ENCODE results near the gene RNASEL. TPM values are rescaled to one million over a fixed set of nuclear protein-coding genes. Genes with fewer than 3 reads are reported as not detected.
"Not testable (repeated sequence)": the region's sequence is repeated elsewhere in the genome, so short reads cannot be mapped to it uniquely, and the experiment has no call there.

Gene RNASEL
- total RNA-seq, 1 experiment from 2014 or later, result 7.0 TPM

DNA sequence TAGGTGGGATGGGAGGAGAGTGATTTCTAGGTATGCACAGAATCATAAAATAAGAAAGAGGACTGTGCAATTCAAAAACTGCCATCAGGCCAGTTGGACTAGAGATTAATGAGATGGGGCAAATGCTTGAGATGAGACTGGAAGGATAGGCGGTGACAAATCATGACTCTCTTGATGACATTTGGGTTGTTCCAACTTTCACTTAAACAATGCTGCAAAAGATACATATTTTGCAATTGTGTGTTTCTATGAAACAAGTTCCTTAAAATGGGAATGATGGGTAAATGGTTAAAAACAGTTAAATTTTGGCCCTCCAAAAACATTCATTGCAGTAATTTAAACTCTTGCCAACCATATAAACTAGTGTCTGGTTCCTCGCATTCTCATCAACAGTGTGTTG is 55.2 kb downstream of the RNASEL start:
- no TSS peak for BruUV-seq (replicated peaks)
- Mint-ChIP-seq H3K27me3 (ENCODE audit: unreplicated experiment) (peaks cover 84% of the 10 kb centered on the region), H3K36me3 (ENCODE audit: insufficient read depth, unreplicated experiment) (no peaks in the 10 kb centered on the region), H3K4me1 (ENCODE audit: low read depth, unreplicated experiment) (no peaks in the 10 kb centered on the region), H3K27ac (ENCODE audit: unreplicated experiment) (no peak overlapping the region), H3K4me3 (ENCODE audit: low read depth, unreplicated experiment) (no peak overlapping the region), H3K9me3 (ENCODE audit: low read depth, unreplicated experiment) (no peaks in the 10 kb centered on the region)
- CTCF ChIA-PET, result no interaction called here
- intact Hi-C loops (cut with micrococcal nuclease; ENCODE audit: unreplicated experiment), result no loop called here
- no peak for DNase-seq
- TF ChIP-seq CTCF (IDR thresholded peaks at IDR 0.05; ENCODE audit: unreplicated experiment), result no peak

GRCh38 chr1:182528206-182528605 is 60.9 kb downstream of the RNASEL start:
- H3K4me1 Mint-ChIP-seq (ENCODE audit: low read depth, unreplicated experiment); CTCF ChIA-PET; H3K9me3 Mint-ChIP-seq (ENCODE audit: low read depth, unreplicated experiment); H3K4me3 Mint-ChIP-seq (ENCODE audit: low read depth, unreplicated experiment); DNase-seq; intact Hi-C loops (cut with micrococcal nuclease; ENCODE audit: unreplicated experiment); H3K27ac Mint-ChIP-seq (ENCODE audit: unreplicated experiment); H3K36me3 Mint-ChIP-seq (ENCODE audit: insufficient read depth, unreplicated experiment); BruUV-seq (replicated peaks): not testable (repeated sequence)
- peaks cover 63% of the 10 kb centered on the region for H3K27me3 Mint-ChIP-seq (ENCODE audit: unreplicated experiment)

GRCh38 chr1:182527680-182528079 is 61.4 kb downstream of the RNASEL start:
- no peaks in the 10 kb centered on the region for H3K4me1 Mint-ChIP-seq (ENCODE audit: low read depth, unreplicated experiment)
- BruUV-seq (replicated peaks), result no TSS peak
- intact Hi-C loops (cut with micrococcal nuclease; ENCODE audit: unreplicated experiment), result no loop called here
- peaks cover 60% of the 10 kb centered on the region for H3K27me3 Mint-ChIP-seq (ENCODE audit: unreplicated experiment)
- TF ChIP-seq CTCF (IDR thresholded peaks at IDR 0.05; ENCODE audit: unreplicated experiment), result no peak
- no peak overlapping the region for H3K4me3 Mint-ChIP-seq (ENCODE audit: low read depth, unreplicated experiment)
- no peak overlapping the region for H3K27ac Mint-ChIP-seq (ENCODE audit: unreplicated experiment)
- DNase-seq, result no peak
- CTCF ChIA-PET, result no interaction called here
- H3K9me3 Mint-ChIP-seq (ENCODE audit: low read depth, unreplicated experiment), result no peaks in the 10 kb centered on the region
- no peaks in the 10 kb centered on the region for H3K36me3 Mint-ChIP-seq (ENCODE audit: insufficient read depth, unreplicated experiment)

DNA sequence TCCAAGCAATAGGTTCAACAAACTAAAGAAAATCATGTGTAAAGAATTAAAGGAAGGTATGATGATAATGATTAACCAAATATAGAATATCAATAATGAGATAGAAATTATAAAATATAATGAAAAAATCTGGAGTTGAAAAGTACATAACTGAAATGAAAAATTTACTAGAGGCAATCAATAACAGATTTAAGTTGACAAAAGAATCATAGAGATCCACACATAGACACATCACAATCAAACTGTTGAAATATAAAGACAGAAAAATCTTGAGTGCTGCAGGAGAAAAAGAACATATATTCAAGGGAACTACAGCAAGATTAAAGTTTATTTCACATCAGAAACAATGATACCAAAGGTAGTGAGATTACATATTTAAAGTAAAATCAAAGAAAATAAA is 63.7 kb downstream of the RNASEL start:
- Mint-ChIP-seq H3K9me3 (ENCODE audit: low read depth, unreplicated experiment) (no peaks in the 10 kb centered on the region), H3K27ac (ENCODE audit: unreplicated experiment) (no peak overlapping the region), H3K36me3 (ENCODE audit: insufficient read depth, unreplicated experiment) (no peaks in the 10 kb centered on the region), H3K4me3 (ENCODE audit: low read depth, unreplicated experiment) (no peak overlapping the region), H3K27me3 (ENCODE audit: unreplicated experiment) (peaks cover 36% of the 10 kb centered on the region), H3K4me1 (ENCODE audit: low read depth, unreplicated experiment) (no peaks in the 10 kb centered on the region)
- no peak for TF ChIP-seq CTCF (IDR thresholded peaks at IDR 0.05; ENCODE audit: unreplicated experiment)
- no TSS peak for BruUV-seq (replicated peaks)
- no peak for DNase-seq
- intact Hi-C loops (cut with micrococcal nuclease; ENCODE audit: unreplicated experiment), result no loop called here
- CTCF ChIA-PET, result no interaction called here

Other genes starting within 250 kb of the RNASEL start
- gene GLUL, start 197.5 kb downstream of the RNASEL start, total RNA-seq (2022), result 139 and 188 TPM in 2 replicates
- not detected in 2 replicates for gene TEDDM1, start 188.6 kb downstream of the RNASEL start, total RNA-seq (2022)
- not detected in 2 replicates for gene RGSL1, start 139.1 kb downstream of the RNASEL start, total RNA-seq (2022)
- 1.2 and 1.7 TPM in 2 replicates for gene RGS16, start 15.1 kb upstream of the RNASEL start, total RNA-seq (2022)
- gene RGS8, start 95.3 kb upstream of the RNASEL start, total RNA-seq (2022), result not detected in 2 replicates
- 5.0 and 6.9 TPM in 2 replicates for gene NPL, start 200.5 kb upstream of the RNASEL start, total RNA-seq (2022)